NCI-H2196 treated with DMSO at 0.1 percent for 48 hours (cell line): ENCODE measurements around the gene CLMN.

Experiments
- DNase-seq: peaks from one replicate; lab custom pipeline; 2025; ENCODE audit not compliant: unreplicated experiment; lab: John Stamatoyannopoulos, UW

Gene CLMN

GRCh38 chr14:95322651-95323050 is 2.9 kb upstream of the CLMN start:
- DNase-seq, result no peak

- no peak for DNase-seq
These were observed 2.2 kb upstream of the CLMN start for GRCh38 chr14:95321693-95322455.

- DNase-seq, result no peak
These were observed 1.4 kb upstream of the CLMN start for GRCh38 chr14:95320955-95321600.

GRCh38 chr14:95320078-95320895 is 579 bp upstream of the CLMN start:
- no peak for DNase-seq

- DNase-seq, result no peak
These were observed 1.1 kb downstream of the CLMN start for GRCh38 chr14:95318399-95319311.

- DNase-seq, result no peak
These were observed 1.8 kb downstream of the CLMN start for GRCh38 chr14:95317817-95318343.

GRCh38 chr14:95316821-95317220 is 2.9 kb downstream of the CLMN start:
- DNase-seq, result no peak

GRCh38 chr14:95315579-95315978 is 4.1 kb downstream of the CLMN start:
- DNase-seq, result no peak

- no peak for DNase-seq
These were observed 4.6 kb downstream of the CLMN start for GRCh38 chr14:95315156-95315555.

GRCh38 chr14:95314609-95315008 is 5.1 kb downstream of the CLMN start:
- DNase-seq, result no peak

GRCh38 chr14:95313707-95314106 is 6.0 kb downstream of the CLMN start:
- no peak for DNase-seq

- DNase-seq, result no peak
These were observed 6.5 kb downstream of the CLMN start for GRCh38 chr14:95313190-95313589.

- DNase-seq, result no peak
These were observed 7.4 kb downstream of the CLMN start for GRCh38 chr14:95312311-95312710.

- DNase-seq, result no peak
These were observed 8.0 kb downstream of the CLMN start for GRCh38 chr14:95311752-95312151.

- no peak for DNase-seq
These were observed 8.9 kb downstream of the CLMN start for GRCh38 chr14:95310635-95311380.

GRCh38 chr14:95309261-95310051 is 10.3 kb downstream of the CLMN start:
- DNase-seq, result no peak

- DNase-seq, result no peak
These were observed 11.6 kb downstream of the CLMN start for GRCh38 chr14:95308073-95308472.

GRCh38 chr14:95307402-95308041 is 12.2 kb downstream of the CLMN start:
- no peak for DNase-seq

GRCh38 chr14:95305940-95306339 is 13.8 kb downstream of the CLMN start:
- DNase-seq, result no peak
